GM18505 (cell line): ENCODE results near the gene PTPRN2.
"Not testable (repeated sequence)": the region's sequence is repeated elsewhere in the genome, so short reads cannot be mapped to it uniquely, and the experiment has no call there.

Experiments
- ATAC-seq: cut with Tn5 transposase; IDR thresholded peaks from one replicate; pipeline ENCODE4 v1.9.1; 2021; ENCODE audit not compliant: unreplicated experiment
- POLR2A ChIP-seq: IDR thresholded peaks from 4 replicates; pipeline ENCODE4 v1.6.1; 2011; ENCODE audit warnings: borderline replicate concordance; ENCODE audit not compliant: insufficient read depth, insufficient read length; ENCODE audit errors: extremely low read depth

PTPRN2 gene

GRCh38 chr7:157784041-157784835 lies 803.4 kb downstream of the PTPRN2 start:
- TF ChIP-seq POLR2A: no peak
- ATAC-seq: no peak

GRCh38 chr7:157782041-157782440 lies 805.6 kb downstream of the PTPRN2 start:
- ATAC-seq: no peak
- TF ChIP-seq POLR2A: no peak

- no peak for ATAC-seq
- TF ChIP-seq POLR2A: no peak
Measured at GRCh38 chr7:157780721-157781120, 806.9 kb downstream of the PTPRN2 start.

- ATAC-seq: no peak
- TF ChIP-seq POLR2A: no peak
Measured at GRCh38 chr7:157780312-157780711, 807.3 kb downstream of the PTPRN2 start.

GRCh38 chr7:157779206-157779605 lies 808.4 kb downstream of the PTPRN2 start:
- no peak for TF ChIP-seq POLR2A
- ATAC-seq: no peak

GRCh38 chr7:157777194-157777762 lies 810.3 kb downstream of the PTPRN2 start:
- ATAC-seq: not testable (repeated sequence)

GRCh38 chr7:157775560-157776332 lies 811.9 kb downstream of the PTPRN2 start:
- TF ChIP-seq POLR2A: no peak
- no peak for ATAC-seq

- TF ChIP-seq POLR2A: no peak
- ATAC-seq: no peak
Measured at GRCh38 chr7:157775021-157775559, 812.5 kb downstream of the PTPRN2 start.

- no peak for ATAC-seq
- TF ChIP-seq POLR2A: no peak
Measured at GRCh38 chr7:157774495-157774894, 813.1 kb downstream of the PTPRN2 start.

- no peak for ATAC-seq
Measured at GRCh38 chr7:157773361-157773760, 814.3 kb downstream of the PTPRN2 start.

GRCh38 chr7:157772486-157773130 lies 815.0 kb downstream of the PTPRN2 start:
- no peak for TF ChIP-seq POLR2A
- ATAC-seq: no peak

More at GRCh38 chr7:157773361-157773760, 814.3 kb downstream of the PTPRN2 start:
- TF ChIP-seq POLR2A: no peak

- no peak for ATAC-seq
- no peak for TF ChIP-seq POLR2A
Measured at GRCh38 chr7:157771689-157772088, 815.9 kb downstream of the PTPRN2 start.

- TF ChIP-seq POLR2A: no peak
- ATAC-seq: no peak
Measured at GRCh38 chr7:157770716-157771320, 816.8 kb downstream of the PTPRN2 start.
